OCI-LY7 (cell line): Measurements from ENCODE around the gene PALMD. TPM values are rescaled to one million over a fixed set of nuclear protein-coding genes. Genes with fewer than 3 reads are reported as not detected.

Experiments used
- BruUV-seq: library from RNA; stranded (reverse); fragments of 400-500 nt; replicated peaks from 2 replicates; lab custom pipeline; 2021; lab: Mats Ljungman, UMichigan
- CTCF ChIA-PET: fragments of 300-600 bp; sonication (Branson Sonifier 250); formaldehyde crosslinking; loops from one replicate; lab custom pipeline; 2022; ENCODE audit warnings: antibody characterized with exemption; ENCODE audit not compliant: unreplicated experiment; lab: Charles Lee
- POLR2A ChIA-PET: fragments of 300-600 bp; sonication (Branson Sonifier 250); formaldehyde crosslinking; loops from one replicate; lab custom pipeline; 2022; ENCODE audit warnings: antibody characterized with exemption; lab: Charles Lee
- DNase-seq: peaks from one replicate; pipeline ENCODE4 v3.0.0-alpha.2; 2015; ENCODE audit warnings: low spot score
- H2AFZ ChIP-seq: fragments of 200-600 bp; sonication (generic), shearing (Covaris generic); 2 replicates; pipeline ENCODE4 v1.6.1; 2014; ENCODE audit warnings: mild to moderate bottlenecking, antibody characterized with exemption, low read length, moderate library complexity
- H3K27ac ChIP-seq: fragments of 200-600 bp; sonication (generic); 2 replicates; pipeline ENCODE4 v1.5.1; 2014; ENCODE audit warnings: mixed run types, low read depth, mild to moderate bottlenecking, moderate library complexity, low read length, inconsistent platforms; ENCODE audit not compliant: poor library complexity, severe bottlenecking
- H3K36me3 ChIP-seq: fragments of 200-600 bp; sonication (generic); 2 replicates; pipeline ENCODE4 v1.6.1; 2014; ENCODE audit warnings: mild to moderate bottlenecking, antibody characterized with exemption, low read length, moderate library complexity, mixed read lengths; ENCODE audit not compliant: insufficient read depth
- H3K4me1 ChIP-seq: fragments of 200-600 bp; sonication (generic); 2 replicates; pipeline ENCODE4 v1.5.1; 2014; ENCODE audit warnings: mild to moderate bottlenecking, low read length; ENCODE audit not compliant: insufficient read depth, poor library complexity, severe bottlenecking
- H3K4me2 ChIP-seq: fragments of 200-600 bp; sonication (generic); 2 replicates; pipeline ENCODE4 v1.6.1; 2014; ENCODE audit warnings: mild to moderate bottlenecking, low read length
- H3K4me3 ChIP-seq: fragments of 200-600 bp; sonication (generic); 2 replicates; pipeline ENCODE4 v1.5.1; 2014; ENCODE audit warnings: mild to moderate bottlenecking, low read depth, low read length; ENCODE audit not compliant: poor library complexity, severe bottlenecking
- H3K79me2 ChIP-seq: fragments of 200-600 bp; sonication (generic); 2 replicates; pipeline ENCODE4 v1.6.1; 2016; ENCODE audit warnings: low read depth, mild to moderate bottlenecking, low read length, moderate library complexity, mixed read lengths; ENCODE audit not compliant: insufficient read depth
- H3K9me2 ChIP-seq: fragments of 200-600 bp; sonication (generic); 2 replicates; pipeline ENCODE4 v1.6.1; 2016; ENCODE audit warnings: mild to moderate bottlenecking, low read length, mixed read lengths; ENCODE audit not compliant: insufficient read depth
- H3K9me3 ChIP-seq: fragments of 200-600 bp; sonication (generic); 2 replicates; pipeline ENCODE4 v1.6.1; 2014; ENCODE audit warnings: mild to moderate bottlenecking, mixed run types, low read length, mixed read lengths
- H4K20me1 ChIP-seq: fragments of 200-600 bp; sonication (generic); 2 replicates; pipeline ENCODE4 v1.6.1; 2014; ENCODE audit warnings: mild to moderate bottlenecking, antibody characterized with exemption, low read length, moderate library complexity, mixed read lengths; ENCODE audit not compliant: insufficient read depth
- CTCF ChIP-seq: fragments of 200-600 bp; sonication (generic); conservative IDR thresholded peaks from 2 replicates; pipeline ENCODE4 v1.5.1; 2014; ENCODE audit warnings: mild to moderate bottlenecking, antibody characterized with exemption, low read length, moderate library complexity, mixed read lengths
- EZH2phosphoT487 ChIP-seq: fragments of 200-600 bp; sonication (generic); IDR thresholded peaks from 2 replicates; pipeline ENCODE4 v1.6.1; 2018; ENCODE audit warnings: low read depth, borderline replicate concordance, mild to moderate bottlenecking, mixed run types, antibody characterized with exemption, low read length, moderate library complexity, mixed read lengths
- intact Hi-C: fragments of 100-400 bp; cut with micrococcal nuclease; formaldehyde crosslinking; loops from one replicate; pipeline ENCODE4 v1.10.0; 2022; ENCODE audit not compliant: unreplicated experiment
- total RNA-seq, 2 experiments: library from RNA; depleted of rRNA in 1 of 2; stranded (reverse); fragments of >200 nt in 1 of 2; shearing (Covaris generic) in 1 of 2; gene quantifications; 2 replicates each; pipeline ENCODE4 v1.2.3, GENCODE V29; 2014 to 2022

Gene PALMD
- total RNA-seq, 2 experiments from 2014 or later = not detected

GRCh38 chr1:99601709-99602403, 44.1 kb upstream of the PALMD start:
- Histone ChIP-seq H3K9me3 (no peaks in the 10 kb centered on the region), H3K4me2 (no peak overlapping the region), H2AFZ (no peak overlapping the region), H3K4me1 (no peaks in the 10 kb centered on the region), H3K36me3 (no peaks in the 10 kb centered on the region), H3K4me3 (no peak overlapping the region), H3K9me2 (no peaks in the 10 kb centered on the region), H3K27ac (no peak overlapping the region), H4K20me1 (no peaks in the 10 kb centered on the region), H3K79me2 (no peaks in the 10 kb centered on the region)
- ChIA-PET POLR2A (no interaction called here), CTCF (no interaction called here)
- intact Hi-C loops = no loop called here
- no peak for TF ChIP-seq CTCF
- TF ChIP-seq EZH2phosphoT487 = no peak
- no peak for DNase-seq
- BruUV-seq = no TSS peak

GRCh38 chr1:99602404-99602969, 43.4 kb upstream of the PALMD start:
- Histone ChIP-seq H3K9me2 (no peaks in the 10 kb centered on the region), H2AFZ (no peak overlapping the region), H3K4me1 (no peaks in the 10 kb centered on the region), H3K9me3 (no peaks in the 10 kb centered on the region), H3K27ac (no peak overlapping the region), H3K4me2 (no peak overlapping the region), H3K36me3 (no peaks in the 10 kb centered on the region), H3K4me3 (no peak overlapping the region), H3K79me2 (no peaks in the 10 kb centered on the region), H4K20me1 (no peaks in the 10 kb centered on the region)
- intact Hi-C loops = no loop called here
- TF ChIP-seq EZH2phosphoT487 (no peak), CTCF (no peak)
- no TSS peak for BruUV-seq
- ChIA-PET POLR2A (interaction anchor here (0.7 kb wide), 2 partner anchors 54 to 181 kb away, joined by 3 read pairs; no protein-coding TSS in a partner anchor), CTCF (no interaction called here)
- DNase-seq = no peak
